Psoas muscle (tissue), 8 donors: ENCODE results near the gene NEK5. TPM values are rescaled to one million over a fixed set of nuclear protein-coding genes. Genes with fewer than 3 reads are reported as not detected.
A peak's percentile ranks its signal among the peaks of the same experiment; 100 is the strongest.

Source experiments
- ATAC-seq, 4 donors: fragments of 200-7000 bp; cut with Tn5 transposase; one replicate each; pipeline ENCODE4 v1.9.1; 2020; ENCODE audit warnings: moderate library complexity in 3 of 4, mild to moderate bottlenecking in 2 of 4
- DNase-seq, 2 donors: peaks; one replicate each; pipeline ENCODE4 v3.0.0-alpha.2; 2020
- H3K27ac ChIP-seq: fragments of 200-600 bp; one replicate; pipeline ENCODE4 v1.8.0; 2022
- H3K27me3 ChIP-seq, 3 donors: fragments of 200-600 bp in 1 of 3; one replicate each; pipeline versions ENCODE4 v1.6.1 to v1.8.0; 2013 to 2022; ENCODE audit warnings: low read length in 2 of 3, mild to moderate bottlenecking in 2 of 3, moderate library complexity in 1 of 3; ENCODE audit not compliant: insufficient read depth in 3 of 3
- H3K36me3 ChIP-seq, 2 donors: fragments of 200-600 bp in 1 of 2; one replicate each; pipeline versions ENCODE4 v1.6.1 to v1.8.0; 2013 to 2022; ENCODE audit warnings: low read depth in 1 of 2, mild to moderate bottlenecking in 1 of 2, moderate library complexity in 1 of 2; ENCODE audit not compliant: insufficient read depth in 1 of 2
- H3K4me1 ChIP-seq: fragments of 200-600 bp; one replicate; pipeline ENCODE4 v1.8.0; 2022
- H3K4me3 ChIP-seq: fragments of 200-600 bp; one replicate; pipeline ENCODE4 v1.8.0; 2022; ENCODE audit warnings: mild to moderate bottlenecking
- H3K9me3 ChIP-seq: fragments of 200-600 bp; one replicate; pipeline ENCODE4 v1.8.0; 2022
- WGBS, 3 donors: extraction: QIAGEN DNeasy Blood & Tissue Kit; methylation state at CpG; one replicate each; pipeline versions ENCODE4 v1.1.6 to v1.1.7; 2013; 5-methylcytosine and 5-hydroxymethylcytosine counted together
- intact Hi-C, 2 donors: fragments of 100-400 bp; cut with DNase I; formaldehyde crosslinking; loops; one replicate each; pipeline versions ENCODE4 v1.11.0 to v1.14.2; 2022
- polyA plus RNA-seq, 3 donors: library from polyadenylated mRNA; stranded (reverse); fragments of 200-250 nt; gene quantifications; one replicate each; pipeline ENCODE4 v1.2.3, GENCODE V29; 2013
- total RNA-seq, 4 donors: library from RNA; stranded (reverse); fragmentation: NEBNext Ultra II Directional in 2 of 4; extraction: Animal tissue kit (Norgen Biotek cat#: 25700) in 2 of 4; gene quantifications; one replicate each; pipeline versions ENCODE4 v1.2.1 to v1.2.4, GENCODE V29; 2021 to 2023
- TF ChIP-seq, protein P1 (sequence below): fragments of 200-600 bp; IDR thresholded peaks from one replicate; pipeline ENCODE4 v1.8.0; 2022; ENCODE audit warnings: antibody characterized with exemption
- donor health status: healthy with polysubstance abuse.
- donor health status: DM: no; HTN: no; CAD: no; lungs with moderate emphysema.
- donor health status: Bipolar disorder and iron deficiency.
- donor health status: healthy.
- donor health status: DM: yes; HTN: yes; CAD: no.
- donor health status: DM: no; HTN: no; CAD: no.
- donor health status: DM: no; HTN: no; CAD: no.
- donor health status: DM: yes; HTN: yes; CAD: no.

Gene NEK5
- total and polyA plus RNA-seq, 7 donors = 0.03 to 0.48 (median 0.05) TPM; not detected in 4

DNA sequence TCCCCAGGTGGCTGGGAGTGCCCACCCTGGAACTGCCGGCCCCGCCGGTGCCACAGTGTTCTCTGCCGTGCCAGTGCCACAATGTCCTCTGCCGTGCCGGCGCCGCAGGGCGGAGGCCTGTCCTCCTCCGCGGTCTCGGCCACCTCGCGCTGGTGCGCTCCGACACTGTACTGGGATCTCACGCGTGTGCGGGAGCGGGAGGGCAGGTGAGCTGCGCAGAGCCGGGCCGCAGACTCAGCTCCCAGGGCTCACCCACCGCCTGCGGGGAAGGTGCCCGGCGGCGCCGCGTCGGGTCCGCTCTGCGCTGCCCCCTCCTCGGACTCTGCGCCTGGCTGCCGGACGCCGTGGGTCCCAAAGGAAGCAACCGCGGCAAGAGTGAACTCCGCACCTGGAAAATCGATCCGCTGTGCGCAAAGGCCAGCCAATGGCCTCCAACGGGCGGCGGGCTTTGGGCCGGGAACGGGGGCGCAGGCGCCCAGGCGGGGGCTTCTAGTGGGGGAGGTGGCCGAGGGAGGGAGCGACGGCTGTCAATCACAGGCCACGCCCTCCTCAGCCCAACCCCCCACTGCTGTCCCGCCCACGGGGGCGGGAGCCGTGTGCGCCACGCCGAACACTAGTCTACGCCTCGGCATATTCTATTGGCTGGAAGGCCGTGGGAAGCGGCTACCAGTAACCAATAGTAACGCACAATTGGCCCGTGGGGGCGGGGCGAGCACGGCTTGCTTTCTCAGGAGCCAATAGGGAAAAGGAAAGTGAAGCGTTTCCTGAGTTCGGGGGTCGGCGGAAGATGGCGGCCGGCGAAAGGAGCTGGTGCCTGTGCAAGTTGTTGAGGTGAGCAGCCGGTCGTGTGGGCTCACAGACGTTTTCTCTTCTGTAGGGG is 117.0 kb downstream of the NEK5 start, which contains the start of gene ALG11:
TSS of gene ALG11 (plus strand) at position 767 of the 880 bp plus-strand sequence. CDS start at position 788, 21 bp downstream.
- intact Hi-C loops = no loop called here
- peak within 1 kb of the TSS; percentile 79 for H3K27ac ChIP-seq
- WGBS, 3 donors = 0 to 1% (median 0%) methylated on average over 67 to 82 of the region's 82 CpGs

DNA sequence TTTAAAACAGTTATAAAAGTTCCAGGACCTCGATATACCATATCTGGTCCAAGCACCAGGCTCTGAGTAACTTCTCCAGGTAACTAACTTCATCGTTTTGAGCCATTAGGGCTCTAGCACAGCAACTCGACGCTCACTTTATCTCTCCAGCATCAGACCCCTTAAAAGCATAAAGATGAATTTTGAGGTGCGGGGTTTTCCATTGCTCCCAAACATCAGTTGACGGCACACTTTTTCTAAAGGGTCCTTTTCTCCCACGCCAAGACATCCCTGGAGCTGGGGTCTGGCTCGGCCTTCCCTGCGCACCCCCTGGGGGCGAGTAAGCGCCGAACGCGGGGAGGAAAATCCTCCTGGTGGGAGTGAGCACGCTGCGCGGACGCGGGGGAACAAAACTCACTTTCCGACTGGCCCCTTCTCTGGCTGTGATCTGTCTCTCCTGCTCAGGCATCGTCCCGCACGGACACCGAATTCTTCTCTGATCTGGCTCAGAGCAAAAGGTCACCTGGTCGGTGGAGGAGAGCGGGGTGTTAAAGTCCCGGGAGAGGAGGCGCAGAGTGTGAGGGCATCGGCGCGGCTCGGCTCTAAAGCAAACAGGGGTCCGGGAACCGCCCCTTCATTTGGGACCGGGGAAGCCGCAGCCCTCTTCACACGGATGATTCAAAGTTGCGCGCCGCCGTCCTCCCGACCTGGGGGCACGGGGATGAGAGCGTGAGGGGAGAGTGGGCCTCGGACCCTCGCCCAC is 117.8 kb downstream of the NEK5 start, which contains the start of gene ATP7B:
TSS of gene ATP7B (minus strand) at position 561 of the 742 bp plus-strand sequence. CDS start at position 448, 113 bp downstream.
- ATAC-seq = peak in 3 of 4 donors; percentile 14 to 34 (median 17)
- DNase-seq = peak in 1 of 2 donors; percentile 49
- H3K4me1 ChIP-seq = peaks cover 17% of the 10 kb centered on the region
- no peaks in the 10 kb centered on the region for H3K36me3 ChIP-seq
- H3K27me3 ChIP-seq = no peaks in the 10 kb centered on the region
- peak within 1 kb of the TSS; percentile 80 for H3K4me3 ChIP-seq
- no peaks in the 10 kb centered on the region for H3K9me3 ChIP-seq
- 3 to 4% (median 4%) methylated on average over 40 to 46 of the region's 46 CpGs for WGBS, 3 donors
- TF ChIP-seq, protein P1, sequence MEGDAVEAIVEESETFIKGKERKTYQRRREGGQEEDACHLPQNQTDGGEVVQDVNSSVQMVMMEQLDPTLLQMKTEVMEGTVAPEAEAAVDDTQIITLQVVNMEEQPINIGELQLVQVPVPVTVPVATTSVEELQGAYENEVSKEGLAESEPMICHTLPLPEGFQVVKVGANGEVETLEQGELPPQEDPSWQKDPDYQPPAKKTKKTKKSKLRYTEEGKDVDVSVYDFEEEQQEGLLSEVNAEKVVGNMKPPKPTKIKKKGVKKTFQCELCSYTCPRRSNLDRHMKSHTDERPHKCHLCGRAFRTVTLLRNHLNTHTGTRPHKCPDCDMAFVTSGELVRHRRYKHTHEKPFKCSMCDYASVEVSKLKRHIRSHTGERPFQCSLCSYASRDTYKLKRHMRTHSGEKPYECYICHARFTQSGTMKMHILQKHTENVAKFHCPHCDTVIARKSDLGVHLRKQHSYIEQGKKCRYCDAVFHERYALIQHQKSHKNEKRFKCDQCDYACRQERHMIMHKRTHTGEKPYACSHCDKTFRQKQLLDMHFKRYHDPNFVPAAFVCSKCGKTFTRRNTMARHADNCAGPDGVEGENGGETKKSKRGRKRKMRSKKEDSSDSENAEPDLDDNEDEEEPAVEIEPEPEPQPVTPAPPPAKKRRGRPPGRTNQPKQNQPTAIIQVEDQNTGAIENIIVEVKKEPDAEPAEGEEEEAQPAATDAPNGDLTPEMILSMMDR = peak; percentile 4
- H3K27ac ChIP-seq = peak within 1 kb of the TSS; percentile 79
- intact Hi-C loops = no loop called here

More for the DNA sequence above, 117.0 kb downstream of the NEK5 start, which contains the start of gene ALG11:
- Histone ChIP-seq H3K4me1 (peaks cover 17% of the 10 kb centered on the region), H3K4me3 (peak within 1 kb of the TSS; percentile 80), H3K36me3 (no peaks in the 10 kb centered on the region), H3K27me3 (no peaks in the 10 kb centered on the region), H3K9me3 (no peaks in the 10 kb centered on the region)
- ATAC-seq (peak; percentile 99 to 100 (median 100)), DNase-seq (peak; percentile 99 to 100)
- TF ChIP-seq, protein P1 = no peak

DNA sequence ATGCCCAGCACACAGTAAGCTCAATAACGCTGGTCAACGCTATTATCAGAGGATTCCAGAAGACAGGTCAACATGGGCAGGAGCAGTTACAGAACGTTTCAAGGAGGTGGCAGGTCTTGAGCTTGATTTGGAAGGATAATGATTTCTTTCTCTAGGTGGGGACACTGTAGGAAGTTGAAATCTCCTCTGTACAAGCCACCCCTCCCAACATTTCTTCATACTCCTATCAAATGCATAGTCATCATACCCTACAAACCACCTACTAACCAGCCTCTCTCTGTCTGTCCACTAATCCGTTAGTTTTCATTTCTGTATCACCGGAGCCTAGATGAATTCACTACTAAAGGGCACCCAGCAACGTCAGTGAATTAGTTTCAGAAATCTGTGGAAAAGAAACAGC is 118.9 kb downstream of the NEK5 start:
- intact Hi-C loops = loop anchor here in 1 of 2 donors (10.0 kb wide), 1 partner anchor 445 kb away; the partner anchor contains the start of genes CKAP2 and VPS36
- H3K4me3 ChIP-seq = peak overlapping the region; percentile 80

DNA sequence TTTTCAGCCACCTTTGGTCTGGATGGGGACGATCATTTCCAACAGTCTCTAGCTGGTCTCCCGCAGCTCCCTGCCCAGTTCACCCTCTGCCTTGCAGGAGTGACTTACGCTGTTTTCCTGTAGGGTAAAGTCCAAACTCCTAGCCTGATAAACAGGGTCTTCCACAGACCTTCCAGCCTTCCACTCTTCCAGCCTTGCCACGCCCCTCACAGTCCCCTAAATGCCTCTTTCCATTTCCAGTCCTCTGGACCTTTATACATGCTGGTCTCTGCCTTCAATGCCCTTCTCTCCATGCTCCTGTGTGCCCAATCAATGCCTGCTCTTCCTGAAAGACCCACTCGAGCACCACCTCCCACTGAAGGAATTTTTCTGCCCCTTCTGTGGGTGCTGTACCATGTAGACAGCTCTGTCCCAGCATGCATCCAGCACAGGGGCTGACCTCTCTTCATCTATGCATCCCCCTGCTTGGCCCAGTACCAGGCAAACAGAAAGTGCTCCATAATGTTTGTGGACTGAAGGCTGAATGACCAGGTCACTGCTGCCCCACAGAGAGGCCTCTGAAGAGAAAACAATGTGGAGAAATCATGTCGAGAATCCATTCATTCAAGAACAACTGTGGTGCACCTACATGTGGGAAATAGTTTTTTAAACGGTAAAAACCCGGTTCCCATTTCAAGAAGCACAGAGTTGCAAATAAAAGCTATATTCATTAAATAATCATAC is 122.2 kb downstream of the NEK5 start:
- intact Hi-C loops = loop anchor here in 1 of 2 donors (10.0 kb wide), 1 partner anchor 448 kb away; the partner anchor contains the start of genes CKAP2 and VPS36
- DNase-seq (no peak), ATAC-seq (no peak)
- TF ChIP-seq, protein P1 = no peak
- H3K27ac ChIP-seq = no peak overlapping the region
- no peaks in the 10 kb centered on the region for H3K27me3 ChIP-seq
- no peaks in the 10 kb centered on the region for H3K9me3 ChIP-seq
- H3K4me3 ChIP-seq = no peak overlapping the region
- H3K4me1 ChIP-seq = peaks cover 10% of the 10 kb centered on the region
- 87 to 92% (median 87%) methylated on average over 8 of the region's 8 CpGs for WGBS, 3 donors
- no peaks in the 10 kb centered on the region for H3K36me3 ChIP-seq

More for the DNA sequence above, 118.9 kb downstream of the NEK5 start:
- no peak for DNase-seq
- no peak for ATAC-seq
- 63 to 69% (median 68%) methylated on average over 6 of the region's 6 CpGs for WGBS, 3 donors
- TF ChIP-seq, protein P1 = no peak
- Histone ChIP-seq H3K27ac (no peak overlapping the region), H3K9me3 (no peaks in the 10 kb centered on the region), H3K36me3 (no peaks in the 10 kb centered on the region), H3K27me3 (no peaks in the 10 kb centered on the region), H3K4me1 (peaks cover 17% of the 10 kb centered on the region)
